Nephron (organoid): ENCODE data around the gene MAML3.

Experiments used
- H3K27ac Mint-ChIP-seq, 3 experiments: 2 replicates each; pipeline ENCODE4 v1.8.0; 2020; ENCODE audit warnings: mixed read lengths in 3 of 3, mild to moderate bottlenecking in 2 of 3, moderate library complexity in 1 of 3
- H3K27me3 Mint-ChIP-seq: 2 replicates; pipeline ENCODE4 v1.8.0; 2021; ENCODE audit warnings: low read depth, mild to moderate bottlenecking, moderate library complexity, mixed read lengths
- H3K36me3 Mint-ChIP-seq: 2 replicates; pipeline ENCODE4 v1.8.0; 2020; ENCODE audit warnings: low read depth, mixed read lengths
- H3K4me1 Mint-ChIP-seq: 2 replicates; pipeline ENCODE4 v1.8.0; 2020; ENCODE audit warnings: mixed read lengths
- H3K4me3 Mint-ChIP-seq, 3 experiments: 2 replicates each; pipeline ENCODE4 v1.8.0; 2020; ENCODE audit warnings: mild to moderate bottlenecking in 3 of 3, mixed read lengths in 3 of 3, moderate library complexity in 2 of 3
- H3K9me3 Mint-ChIP-seq: 2 replicates; pipeline ENCODE4 v1.8.0; 2020; ENCODE audit warnings: mixed read lengths
- TF ChIP-seq, protein P1 (sequence below), 3 experiments: fragments of 200-600 bp; sonication (generic); IDR thresholded peaks; one replicate each; pipeline ENCODE4 v1.5.0; 2021; ENCODE audit warnings: antibody characterized with exemption in 3 of 3; ENCODE audit not compliant: unreplicated experiment in 3 of 3

The MAML3 gene

DNA sequence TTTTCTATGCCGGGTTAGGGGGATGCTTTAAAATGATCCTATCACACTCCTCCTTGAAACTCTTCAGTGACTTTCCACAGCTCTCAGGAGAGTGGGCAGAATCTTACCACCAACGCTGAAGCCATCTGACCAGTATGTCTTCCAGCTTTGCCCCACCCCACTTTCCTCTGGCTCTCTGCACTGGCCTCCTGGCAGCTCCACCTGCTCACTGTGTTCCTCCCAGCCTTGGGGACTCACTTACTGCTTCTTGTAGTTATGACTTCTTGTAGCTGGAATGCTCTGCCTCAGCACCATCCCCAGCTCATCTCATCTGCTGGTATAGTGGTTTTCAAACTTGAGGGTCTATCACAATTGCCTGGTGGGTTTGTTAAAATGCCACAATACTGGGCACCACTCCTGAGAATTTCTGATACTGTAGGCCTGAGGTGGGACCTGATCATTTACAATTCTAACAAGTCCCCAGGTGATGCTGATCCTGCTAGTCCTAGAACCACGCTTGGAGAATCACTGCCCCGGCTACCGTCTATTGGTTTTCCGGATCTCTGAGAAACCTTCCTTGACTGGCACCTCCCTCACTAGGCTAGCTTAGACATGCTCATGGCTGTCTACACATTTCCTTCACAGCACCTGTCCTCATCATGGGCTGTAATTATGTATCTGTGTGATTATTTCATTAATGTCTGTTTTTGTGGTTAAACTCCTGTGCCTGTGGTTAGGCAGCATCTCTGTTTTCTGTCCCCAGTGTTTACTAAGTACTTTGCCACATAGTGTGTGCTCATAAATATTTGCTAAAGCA, 336.1 kb downstream of the MAML3 start:
- H3K27me3 Mint-ChIP-seq, result no peaks in the 10 kb centered on the region
- peaks cover 12% of the 10 kb centered on the region for H3K36me3 Mint-ChIP-seq
- H3K27ac Mint-ChIP-seq, result peak overlapping the region; percentile 97 to 99 (median 98)
- TF ChIP-seq, protein P1, sequence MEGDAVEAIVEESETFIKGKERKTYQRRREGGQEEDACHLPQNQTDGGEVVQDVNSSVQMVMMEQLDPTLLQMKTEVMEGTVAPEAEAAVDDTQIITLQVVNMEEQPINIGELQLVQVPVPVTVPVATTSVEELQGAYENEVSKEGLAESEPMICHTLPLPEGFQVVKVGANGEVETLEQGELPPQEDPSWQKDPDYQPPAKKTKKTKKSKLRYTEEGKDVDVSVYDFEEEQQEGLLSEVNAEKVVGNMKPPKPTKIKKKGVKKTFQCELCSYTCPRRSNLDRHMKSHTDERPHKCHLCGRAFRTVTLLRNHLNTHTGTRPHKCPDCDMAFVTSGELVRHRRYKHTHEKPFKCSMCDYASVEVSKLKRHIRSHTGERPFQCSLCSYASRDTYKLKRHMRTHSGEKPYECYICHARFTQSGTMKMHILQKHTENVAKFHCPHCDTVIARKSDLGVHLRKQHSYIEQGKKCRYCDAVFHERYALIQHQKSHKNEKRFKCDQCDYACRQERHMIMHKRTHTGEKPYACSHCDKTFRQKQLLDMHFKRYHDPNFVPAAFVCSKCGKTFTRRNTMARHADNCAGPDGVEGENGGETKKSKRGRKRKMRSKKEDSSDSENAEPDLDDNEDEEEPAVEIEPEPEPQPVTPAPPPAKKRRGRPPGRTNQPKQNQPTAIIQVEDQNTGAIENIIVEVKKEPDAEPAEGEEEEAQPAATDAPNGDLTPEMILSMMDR (IDR thresholded peaks at IDR 0.05; ENCODE audit: unreplicated experiment in 3 of 3), result no peak
- no peaks in the 10 kb centered on the region for H3K9me3 Mint-ChIP-seq
- H3K4me1 Mint-ChIP-seq, result peaks cover 56% of the 10 kb centered on the region
- H3K4me3 Mint-ChIP-seq, result peak overlapping the region; percentile 10 to 47 (median 30)

DNA sequence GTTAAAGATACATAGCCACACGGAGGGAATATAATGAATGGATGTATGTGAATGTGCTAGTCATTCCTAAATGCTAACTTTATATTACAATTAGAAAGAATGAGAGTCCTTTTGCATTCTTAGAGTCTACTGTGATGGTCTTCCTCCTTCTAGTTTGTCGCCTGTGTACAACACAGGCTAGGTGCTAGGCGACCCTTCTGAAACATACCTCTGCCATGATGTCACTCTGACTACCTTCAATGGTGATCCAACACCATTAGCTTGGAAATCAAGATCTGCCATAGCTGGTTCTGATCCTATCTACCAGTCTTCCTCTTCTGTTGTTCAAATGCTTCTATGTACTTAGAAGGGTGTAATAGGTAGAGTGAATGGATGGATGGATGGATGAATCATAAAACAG, 337.1 kb downstream of the MAML3 start:
- Mint-ChIP-seq H3K9me3 (no peaks in the 10 kb centered on the region), H3K27me3 (no peaks in the 10 kb centered on the region), H3K4me3 (peak overlapping the region; percentile 31 to 75 (median 71)), H3K27ac (peak overlapping the region; percentile 97 to 99 (median 98)), H3K4me1 (peaks cover 51% of the 10 kb centered on the region), H3K36me3 (peaks cover 10% of the 10 kb centered on the region)
- TF ChIP-seq, protein P1 (IDR thresholded peaks at IDR 0.05; ENCODE audit: unreplicated experiment in 3 of 3), result no peak

DNA sequence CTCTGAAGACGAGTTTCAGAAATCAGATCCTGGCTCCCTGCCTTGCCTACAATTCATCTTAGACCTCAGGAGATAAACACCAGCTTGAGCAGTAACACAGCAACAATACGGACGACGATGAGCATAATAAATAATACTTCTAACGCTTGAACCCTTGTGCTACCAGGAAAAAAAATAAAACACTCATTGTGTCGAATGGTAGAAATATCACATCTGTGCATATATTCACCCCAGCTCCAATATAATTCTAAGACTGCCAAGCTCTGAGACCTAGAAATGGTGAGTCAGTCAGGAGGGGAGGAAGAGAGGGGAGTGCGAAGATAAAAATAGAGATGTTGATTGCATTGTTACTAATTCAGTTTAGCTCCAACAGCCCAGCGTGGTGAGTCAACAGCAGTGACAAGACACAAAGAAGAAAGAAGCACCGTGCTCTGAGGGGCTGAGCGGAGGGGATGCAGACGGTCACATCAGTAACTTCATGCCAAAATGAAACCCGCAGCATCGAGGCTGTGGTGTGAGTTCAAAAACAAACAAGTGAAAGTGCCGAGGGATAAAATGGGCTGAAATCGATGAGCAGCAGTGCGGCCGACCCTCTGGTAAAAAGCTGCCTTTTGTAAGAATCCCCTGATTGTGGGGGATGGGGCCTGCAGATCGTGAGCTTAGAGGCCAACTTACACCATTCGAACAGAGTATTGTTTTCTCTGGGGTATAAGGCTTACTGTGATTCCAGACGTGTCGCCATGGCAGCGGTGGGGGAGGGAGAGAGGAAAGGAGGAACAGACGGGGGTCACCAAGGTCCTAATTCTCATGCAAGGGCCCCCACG, 338.0 kb downstream of the MAML3 start:
- Mint-ChIP-seq H3K36me3 (peaks cover 10% of the 10 kb centered on the region), H3K4me1 (peaks cover 56% of the 10 kb centered on the region), H3K27ac (peak overlapping the region; percentile 97 to 99 (median 98)), H3K4me3 (peak overlapping the region; percentile 71 to 83 (median 75)), H3K9me3 (no peaks in the 10 kb centered on the region), H3K27me3 (no peaks in the 10 kb centered on the region)
- TF ChIP-seq, protein P1 (IDR thresholded peaks at IDR 0.05; ENCODE audit: unreplicated experiment in 3 of 3), result no peak

DNA sequence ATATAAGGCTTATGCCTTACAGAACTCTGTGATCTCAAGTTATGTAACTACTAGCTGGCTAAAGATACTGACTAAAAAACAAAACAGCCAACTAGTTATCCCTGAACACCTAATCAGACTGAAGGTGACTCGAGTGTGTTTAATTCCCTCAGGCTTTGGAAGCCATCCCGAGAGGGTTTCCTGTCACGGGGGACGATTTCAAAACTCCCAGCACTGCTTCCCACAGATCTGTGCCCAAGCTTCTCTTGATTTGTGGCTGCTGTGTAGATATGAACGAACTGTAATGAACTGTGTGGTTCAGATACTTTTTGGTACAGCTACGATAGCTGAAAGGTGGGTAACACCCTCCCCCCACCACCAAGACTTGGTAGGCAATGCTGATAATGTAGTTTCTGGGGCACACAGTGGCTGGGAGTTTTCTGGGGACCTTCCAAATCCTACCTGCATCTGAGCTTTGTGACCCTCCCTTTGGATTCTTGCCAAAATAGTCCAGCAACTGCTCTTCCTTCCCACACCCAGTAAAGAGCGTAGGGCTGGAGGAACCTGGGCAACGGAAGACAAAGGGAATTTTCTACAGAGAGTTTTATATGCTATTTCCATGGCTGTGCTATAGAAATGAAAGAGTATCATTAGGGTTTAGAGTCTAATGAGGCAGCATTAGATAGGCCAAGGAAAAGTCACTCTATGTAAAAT, 339.5 kb downstream of the MAML3 start:
- Mint-ChIP-seq H3K4me1 (peaks cover 61% of the 10 kb centered on the region), H3K27ac (peak overlapping the region; percentile 97 to 99 (median 98)), H3K4me3 (peak overlapping the region; percentile 13 to 34 (median 32)), H3K27me3 (no peaks in the 10 kb centered on the region), H3K36me3 (peaks cover 10% of the 10 kb centered on the region), H3K9me3 (peaks cover 3% of the 10 kb centered on the region)
- TF ChIP-seq, protein P1 (IDR thresholded peaks at IDR 0.05; ENCODE audit: unreplicated experiment in 3 of 3), result no peak

DNA sequence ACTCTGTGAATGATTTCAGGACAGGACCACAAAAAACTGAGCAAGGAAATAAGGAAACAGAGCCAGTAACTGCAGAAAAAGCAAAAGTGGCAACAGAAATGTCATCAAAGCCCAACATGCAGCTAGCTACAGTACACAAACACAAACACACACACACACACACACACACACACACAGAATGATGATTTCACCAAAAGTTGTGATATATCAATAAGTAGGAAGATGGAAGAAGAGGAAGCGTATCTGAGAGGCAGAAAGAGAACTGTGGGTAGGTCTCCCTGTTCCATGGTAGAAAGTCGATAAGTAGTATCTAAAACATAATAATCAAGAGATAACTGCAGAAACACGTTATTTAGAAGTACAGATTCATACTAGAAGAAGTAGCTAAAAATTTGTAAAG, 340.1 kb downstream of the MAML3 start:
- no peaks in the 10 kb centered on the region for H3K27me3 Mint-ChIP-seq
- H3K4me1 Mint-ChIP-seq, result peaks cover 67% of the 10 kb centered on the region
- peak overlapping the region; percentile 97 to 99 (median 98) for H3K27ac Mint-ChIP-seq
- H3K36me3 Mint-ChIP-seq, result peaks cover 10% of the 10 kb centered on the region
- peaks cover 6% of the 10 kb centered on the region for H3K9me3 Mint-ChIP-seq
- TF ChIP-seq, protein P1 (IDR thresholded peaks at IDR 0.05; ENCODE audit: unreplicated experiment in 3 of 3), result no peak
- no peak overlapping the region for H3K4me3 Mint-ChIP-seq
